SJSA1 (cell line): ENCODE data around the gene AEBP1. TPM values are rescaled to one million over a fixed set of nuclear protein-coding genes. Genes with fewer than 3 reads are reported as not detected.
A peak's percentile ranks its signal among the peaks of the same experiment; 100 is the strongest.

Source experiments
- DNase-seq, 2 experiments: peaks; one replicate each; pipeline ENCODE4 v3.0.0-alpha.2; 2015 to 2020; ENCODE audit warnings: low spot score in 2 of 2, low read depth in 1 of 2
- H3K27ac ChIP-seq: fragments of 250-450 bp; sonication (Bioruptor Pico); 2 replicates; pipeline ENCODE4 v1.5.1; 2020; ENCODE audit warnings: mild to moderate bottlenecking, moderate library complexity
- H3K27me3 ChIP-seq: fragments of 250-450 bp; sonication (Bioruptor Pico); replicated peaks from 2 replicates; pipeline ENCODE4 v1.5.1; 2020; ENCODE audit warnings: mild to moderate bottlenecking, moderate library complexity
- H3K36me3 ChIP-seq: fragments of 250-450 bp; sonication (Bioruptor Pico); 2 replicates; pipeline ENCODE4 v1.5.1; 2020; ENCODE audit warnings: mild to moderate bottlenecking
- H3K4me1 ChIP-seq: fragments of 250-450 bp; sonication (Bioruptor Pico); replicated peaks from 2 replicates; pipeline ENCODE4 v1.6.1; 2021; ENCODE audit warnings: mild to moderate bottlenecking
- H3K4me3 ChIP-seq: fragments of 250-450 bp; sonication (Bioruptor Pico); 2 replicates; pipeline ENCODE4 v1.5.1; 2020; ENCODE audit warnings: mild to moderate bottlenecking
- H3K9me3 ChIP-seq: fragments of 250-450 bp; sonication (Bioruptor Pico); replicated peaks from 2 replicates; pipeline ENCODE4 v1.5.1; 2020; ENCODE audit warnings: mild to moderate bottlenecking
- total RNA-seq: library from RNA; depleted of rRNA; stranded (reverse); fragments of >200 nt; shearing (Covaris generic); gene quantifications from 2 replicates; pipeline ENCODE4 v1.2.3, GENCODE V29; 2014

AEBP1 gene
- total RNA-seq, 1 experiment from 2014 or later = not detected

GRCh38 chr7:44075296-44076075, 28.7 kb upstream of the AEBP1 start:
- Histone ChIP-seq H3K4me3 (no peak overlapping the region), H3K27me3 (no peaks in the 10 kb centered on the region), H3K9me3 (no peaks in the 10 kb centered on the region), H3K36me3 (peaks cover 70% of the 10 kb centered on the region), H3K27ac (no peak overlapping the region), H3K4me1 (peaks cover 20% of the 10 kb centered on the region)
- DNase-seq = no peak

GRCh38 chr7:44076101-44076895, 27.8 kb upstream of the AEBP1 start:
- H3K27ac ChIP-seq = no peak overlapping the region
- no peak for DNase-seq
- no peaks in the 10 kb centered on the region for H3K9me3 ChIP-seq
- H3K4me3 ChIP-seq = no peak overlapping the region
- peaks cover 22% of the 10 kb centered on the region for H3K4me1 ChIP-seq
- no peaks in the 10 kb centered on the region for H3K27me3 ChIP-seq
- H3K36me3 ChIP-seq = peaks cover 74% of the 10 kb centered on the region

DNA sequence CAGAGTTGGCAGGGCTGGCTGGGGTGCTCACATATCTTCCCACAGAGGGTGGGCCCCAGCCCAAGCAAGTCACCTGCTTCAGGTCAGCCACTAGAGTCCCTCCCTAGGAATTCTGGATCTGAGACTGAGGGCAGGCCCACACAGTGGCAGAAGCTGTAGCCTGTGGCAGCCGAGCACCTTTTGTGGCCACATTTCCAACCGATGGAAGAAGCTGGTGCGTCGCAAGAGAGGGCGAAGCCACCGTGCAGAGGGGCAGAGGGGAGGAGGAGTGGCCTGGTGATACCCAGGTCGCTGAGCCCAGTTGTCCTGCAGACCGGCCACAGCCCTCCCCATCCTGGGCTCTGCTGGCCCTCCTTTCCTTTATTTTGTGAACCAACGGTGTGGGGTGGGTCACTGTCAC, 27.1 kb upstream of the AEBP1 start:
- Histone ChIP-seq H3K27ac (no peak overlapping the region), H3K9me3 (no peaks in the 10 kb centered on the region), H3K27me3 (no peaks in the 10 kb centered on the region), H3K36me3 (peaks cover 74% of the 10 kb centered on the region), H3K4me1 (peaks cover 26% of the 10 kb centered on the region), H3K4me3 (no peak overlapping the region)
- no peak for DNase-seq

DNA sequence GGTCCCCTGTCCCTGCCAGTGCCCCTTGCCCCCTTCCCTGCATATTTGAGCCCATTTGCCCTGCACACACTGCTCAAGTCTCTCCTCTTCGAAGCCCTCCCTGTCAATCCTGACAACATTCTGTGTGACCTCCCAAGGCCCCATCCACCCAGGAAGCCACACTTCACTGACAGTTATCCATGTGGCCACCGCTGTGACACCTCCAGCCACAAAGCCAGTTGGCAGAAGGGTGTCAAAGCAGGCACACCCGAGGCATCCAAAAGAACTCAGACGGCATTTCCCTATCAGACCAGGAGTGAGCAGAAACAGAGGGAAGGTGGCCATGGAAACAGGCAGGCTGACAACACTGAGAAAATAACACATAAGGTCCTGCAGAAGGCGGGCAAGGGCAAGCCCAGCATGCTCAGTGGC, 26.5 kb upstream of the AEBP1 start:
- Histone ChIP-seq H3K36me3 (peaks cover 73% of the 10 kb centered on the region), H3K9me3 (no peaks in the 10 kb centered on the region), H3K4me1 (peaks cover 20% of the 10 kb centered on the region), H3K27me3 (no peaks in the 10 kb centered on the region), H3K4me3 (no peak overlapping the region), H3K27ac (no peak overlapping the region)
- no peak for DNase-seq

- Histone ChIP-seq H3K4me1 (peaks cover 25% of the 10 kb centered on the region), H3K4me3 (no peak overlapping the region), H3K27ac (no peak overlapping the region), H3K27me3 (no peaks in the 10 kb centered on the region), H3K36me3 (peaks cover 64% of the 10 kb centered on the region), H3K9me3 (no peaks in the 10 kb centered on the region)
- no peak for DNase-seq
These were observed 25.6 kb upstream of the AEBP1 start for GRCh38 chr7:44078521-44078920.

GRCh38 chr7:44079331-44080021, 24.7 kb upstream of the AEBP1 start:
- DNase-seq = no peak
- Histone ChIP-seq H3K27me3 (no peaks in the 10 kb centered on the region), H3K27ac (no peak overlapping the region)

DNA sequence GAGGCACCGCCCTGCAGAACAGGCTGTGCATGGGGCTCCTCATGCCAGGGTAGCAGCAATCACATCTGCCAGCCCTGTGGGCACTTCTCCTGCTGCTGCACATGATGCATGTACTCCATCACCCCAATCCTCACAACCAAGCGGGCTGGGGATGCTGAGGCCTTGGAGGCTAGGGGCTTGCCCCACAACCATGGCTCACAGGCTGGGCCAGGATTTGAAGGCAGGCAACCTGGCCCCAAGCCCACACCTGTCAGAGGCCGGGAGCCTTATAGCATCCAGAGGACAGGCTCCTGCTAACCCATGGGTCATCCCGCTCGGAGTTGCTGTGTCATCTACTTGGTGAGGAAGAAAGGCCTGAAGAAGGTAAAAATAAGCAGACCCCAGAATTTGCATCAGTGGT, 24.0 kb upstream of the AEBP1 start:
- H3K27ac ChIP-seq = no peak overlapping the region
- H3K9me3 ChIP-seq = no peaks in the 10 kb centered on the region
- no peak for DNase-seq
- no peaks in the 10 kb centered on the region for H3K27me3 ChIP-seq
- peaks cover 30% of the 10 kb centered on the region for H3K4me1 ChIP-seq
- peaks cover 48% of the 10 kb centered on the region for H3K36me3 ChIP-seq
- H3K4me3 ChIP-seq = no peak overlapping the region

More at GRCh38 chr7:44079331-44080021, 24.7 kb upstream of the AEBP1 start:
- Histone ChIP-seq H3K9me3 (no peaks in the 10 kb centered on the region), H3K36me3 (peaks cover 55% of the 10 kb centered on the region), H3K4me1 (peaks cover 25% of the 10 kb centered on the region), H3K4me3 (no peak overlapping the region)

DNA sequence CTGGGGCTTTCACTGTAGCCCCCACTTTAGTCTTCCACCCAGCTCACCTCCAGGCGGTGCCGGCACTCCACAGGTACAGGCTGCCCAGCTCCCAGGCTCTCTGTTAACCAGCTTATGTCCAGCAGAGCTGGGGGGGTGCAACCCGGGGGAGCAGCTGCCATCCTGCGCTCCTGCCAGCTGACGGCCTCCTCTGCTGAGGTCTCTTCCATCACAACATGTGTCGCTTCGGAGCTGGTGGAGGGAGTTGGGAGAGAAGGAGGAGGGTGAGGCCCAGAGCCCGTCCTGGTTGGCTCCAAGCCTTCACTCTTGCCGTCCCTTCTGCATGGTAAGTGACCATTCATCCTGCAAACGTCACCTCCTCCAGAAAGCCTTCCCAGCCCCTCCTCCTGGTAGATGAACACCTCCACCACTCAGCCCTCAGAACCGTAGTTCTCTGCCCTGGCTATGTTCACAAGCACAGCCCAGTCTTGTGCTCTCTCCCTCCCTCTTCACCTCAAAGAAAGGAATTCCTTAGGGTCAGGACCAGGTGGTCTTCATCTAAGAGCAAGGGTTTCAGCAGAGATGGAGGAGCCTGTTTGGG, 23.4 kb upstream of the AEBP1 start:
- Histone ChIP-seq H3K4me3 (no peak overlapping the region), H3K9me3 (no peaks in the 10 kb centered on the region), H3K4me1 (peaks cover 37% of the 10 kb centered on the region), H3K27me3 (no peaks in the 10 kb centered on the region), H3K36me3 (peaks cover 46% of the 10 kb centered on the region), H3K27ac (no peak overlapping the region)
- no peak for DNase-seq

GRCh38 chr7:44081266-44081748, 22.8 kb upstream of the AEBP1 start:
- Histone ChIP-seq H3K27me3 (no peaks in the 10 kb centered on the region), H3K4me3 (peak overlapping the region; percentile 71), H3K4me1 (peaks cover 37% of the 10 kb centered on the region), H3K27ac (no peak overlapping the region), H3K36me3 (peaks cover 41% of the 10 kb centered on the region), H3K9me3 (no peaks in the 10 kb centered on the region)
- no peak for DNase-seq

GRCh38 chr7:44082541-44083207, 21.5 kb upstream of the AEBP1 start:
- peak; percentile 96 to 99 for DNase-seq
- peak overlapping the region; percentile 71 for H3K4me3 ChIP-seq
- no peaks in the 10 kb centered on the region for H3K27me3 ChIP-seq
- H3K27ac ChIP-seq = peak overlapping the region; percentile 83
- H3K4me1 ChIP-seq = peaks cover 44% of the 10 kb centered on the region
- no peaks in the 10 kb centered on the region for H3K9me3 ChIP-seq
- H3K36me3 ChIP-seq = peaks cover 31% of the 10 kb centered on the region

- H3K36me3 ChIP-seq = peaks cover 19% of the 10 kb centered on the region
- peaks cover 55% of the 10 kb centered on the region for H3K4me1 ChIP-seq
- H3K4me3 ChIP-seq = no peak overlapping the region
- DNase-seq = no peak
- no peak overlapping the region for H3K27ac ChIP-seq
- no peaks in the 10 kb centered on the region for H3K27me3 ChIP-seq
- no peaks in the 10 kb centered on the region for H3K9me3 ChIP-seq
These were observed 20.3 kb upstream of the AEBP1 start for GRCh38 chr7:44083796-44084195.

DNA sequence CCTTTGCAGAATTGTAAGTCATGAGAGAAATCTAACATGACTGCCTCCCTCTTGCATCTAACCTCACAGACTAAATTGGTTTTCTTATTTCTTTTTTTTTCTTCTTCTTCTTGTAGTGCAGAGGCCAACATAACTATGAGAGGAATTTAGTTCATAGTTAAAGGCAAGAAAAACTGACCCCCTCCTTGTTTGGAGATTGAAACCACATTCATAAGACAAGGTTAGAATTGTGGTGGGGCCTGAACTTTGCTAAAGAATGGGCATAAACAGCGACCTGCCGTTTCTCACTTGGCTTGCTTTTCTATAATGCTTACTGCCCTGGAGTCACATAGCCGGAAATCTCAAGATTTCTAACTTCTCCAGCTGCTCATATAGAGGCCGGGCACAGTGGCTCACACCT, 19.4 kb upstream of the AEBP1 start:
- Histone ChIP-seq H3K9me3 (no peaks in the 10 kb centered on the region), H3K4me1 (peaks cover 64% of the 10 kb centered on the region), H3K36me3 (peaks cover 12% of the 10 kb centered on the region), H3K4me3 (no peak overlapping the region), H3K27ac (no peak overlapping the region), H3K27me3 (no peaks in the 10 kb centered on the region)
- peak in 1 of 2 experiments; percentile 39 for DNase-seq

DNA sequence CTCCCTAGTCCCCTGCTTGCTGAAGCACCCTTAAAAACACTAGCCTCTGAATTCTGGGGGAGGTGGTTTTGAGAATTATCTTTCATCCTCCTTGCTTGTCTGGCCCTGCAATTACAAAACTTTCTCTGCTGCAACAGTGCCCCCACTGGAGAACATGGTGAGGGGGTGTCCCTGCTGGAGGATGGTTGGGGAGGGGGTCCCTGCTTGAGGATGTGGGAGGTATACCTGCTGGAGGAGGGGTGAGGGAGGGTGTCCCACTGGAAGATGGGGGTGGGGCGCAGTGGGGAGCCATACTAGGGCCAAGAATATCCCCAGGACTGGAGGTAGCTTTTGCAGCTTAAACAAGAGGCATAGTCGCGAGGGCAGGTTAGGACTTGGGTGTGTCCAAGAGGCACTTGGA, 18.6 kb upstream of the AEBP1 start:
- no peak overlapping the region for H3K4me3 ChIP-seq
- no peak for DNase-seq
- peaks cover 3% of the 10 kb centered on the region for H3K36me3 ChIP-seq
- no peaks in the 10 kb centered on the region for H3K27me3 ChIP-seq
- H3K4me1 ChIP-seq = peaks cover 66% of the 10 kb centered on the region
- H3K9me3 ChIP-seq = no peaks in the 10 kb centered on the region
- no peak overlapping the region; the same call in 1 of the 2 replicates for H3K27ac ChIP-seq
